Activated T-helper 17 cell treated with anti-CD3 and anti-CD28 coated beads, Interleukin-2, amount 50 U/mL, for 72 hours (primary cell): ENCODE data around the gene NOTCH1. TPM values are rescaled to one million over a fixed set of nuclear protein-coding genes. Genes with fewer than 3 reads are reported as not detected.

ENCODE experiments used
- ATAC-seq: fragments of 150-1000 bp; cut with Tn5 transposase; replicated peaks from 2 replicates; pipeline ENCODE4 v1.10.0; 2021; ENCODE audit warnings: mild to moderate bottlenecking, moderate library complexity
- H3K27ac Mint-ChIP-seq: one replicate; pipeline ENCODE4 v1.8.0; 2022; ENCODE audit warnings: mixed read lengths
- H3K27me3 Mint-ChIP-seq: one replicate; pipeline ENCODE4 v1.8.0; 2022; ENCODE audit warnings: mixed read lengths
- H3K36me3 Mint-ChIP-seq: one replicate; pipeline ENCODE4 v1.8.0; 2022; ENCODE audit warnings: low read depth, mild to moderate bottlenecking, mixed read lengths
- H3K4me1 Mint-ChIP-seq: one replicate; pipeline ENCODE4 v1.8.0; 2022; ENCODE audit warnings: mixed read lengths
- H3K4me3 Mint-ChIP-seq: one replicate; pipeline ENCODE4 v1.8.0; 2022; ENCODE audit warnings: mild to moderate bottlenecking, mixed read lengths
- H3K9me3 Mint-ChIP-seq: one replicate; pipeline ENCODE4 v1.8.0; 2022; ENCODE audit warnings: mixed read lengths
- total RNA-seq, 2 donors: library from RNA; stranded (reverse); gene quantifications; one replicate each; pipeline ENCODE4 v1.2.3, GENCODE V29; 2022

Gene NOTCH1
- total RNA-seq, 2 donors from 2014 or later = 63.8 to 65.9 TPM

DNA sequence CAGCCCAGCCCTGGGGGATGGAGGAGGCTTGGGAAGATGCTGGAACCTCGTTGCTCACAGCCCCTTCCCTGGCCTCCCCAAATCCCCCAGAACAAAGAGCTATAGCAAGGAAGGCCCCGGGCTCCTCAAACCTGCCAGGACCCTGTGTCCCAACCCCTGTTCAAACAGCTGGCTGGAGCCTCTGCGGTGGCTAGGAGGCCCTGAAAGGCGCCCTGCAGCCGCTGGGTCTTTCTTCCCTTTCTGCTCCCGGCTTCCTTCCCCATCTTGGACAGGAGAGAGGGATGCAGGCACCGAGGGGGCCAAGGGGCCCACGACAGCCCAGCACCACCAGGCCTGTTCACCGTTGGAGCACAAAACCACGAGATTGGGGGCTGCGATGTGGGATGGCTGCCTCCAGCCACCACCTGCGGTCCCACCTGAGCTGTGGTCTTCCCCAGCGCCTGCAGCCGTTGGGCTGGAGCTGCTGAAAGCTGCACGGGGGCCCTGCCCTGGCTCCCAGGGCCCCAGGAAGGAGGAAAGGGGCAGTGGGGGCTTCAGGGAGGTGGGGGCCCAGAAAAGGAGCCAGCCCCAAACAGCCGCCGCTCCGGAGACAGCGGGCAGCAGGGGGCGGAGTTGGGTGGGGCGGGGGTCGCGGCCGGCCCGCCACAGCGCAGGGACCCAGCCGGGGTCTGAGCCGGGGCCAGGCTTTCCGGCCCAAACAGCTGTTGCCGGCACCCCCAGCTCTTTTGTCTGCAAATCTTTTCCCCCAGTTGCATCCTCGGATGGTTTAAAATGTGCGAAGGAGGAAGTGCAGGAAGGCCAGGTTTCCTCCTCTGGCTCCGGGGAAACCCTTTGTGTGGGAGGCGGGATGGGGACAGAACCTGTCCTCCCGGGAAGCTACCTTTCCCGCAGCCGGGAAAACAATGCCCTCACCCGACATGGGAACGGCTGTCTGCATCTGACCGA lies 16.1 kb downstream of the NOTCH1 start:
- Mint-ChIP-seq H3K27ac (no peak overlapping the region), H3K4me3 (no peak overlapping the region), H3K4me1 (peaks cover 4% of the 10 kb centered on the region), H3K27me3 (no peaks in the 10 kb centered on the region), H3K36me3 (peaks cover 12% of the 10 kb centered on the region), H3K9me3 (no peaks in the 10 kb centered on the region)
- ATAC-seq = no peak

DNA sequence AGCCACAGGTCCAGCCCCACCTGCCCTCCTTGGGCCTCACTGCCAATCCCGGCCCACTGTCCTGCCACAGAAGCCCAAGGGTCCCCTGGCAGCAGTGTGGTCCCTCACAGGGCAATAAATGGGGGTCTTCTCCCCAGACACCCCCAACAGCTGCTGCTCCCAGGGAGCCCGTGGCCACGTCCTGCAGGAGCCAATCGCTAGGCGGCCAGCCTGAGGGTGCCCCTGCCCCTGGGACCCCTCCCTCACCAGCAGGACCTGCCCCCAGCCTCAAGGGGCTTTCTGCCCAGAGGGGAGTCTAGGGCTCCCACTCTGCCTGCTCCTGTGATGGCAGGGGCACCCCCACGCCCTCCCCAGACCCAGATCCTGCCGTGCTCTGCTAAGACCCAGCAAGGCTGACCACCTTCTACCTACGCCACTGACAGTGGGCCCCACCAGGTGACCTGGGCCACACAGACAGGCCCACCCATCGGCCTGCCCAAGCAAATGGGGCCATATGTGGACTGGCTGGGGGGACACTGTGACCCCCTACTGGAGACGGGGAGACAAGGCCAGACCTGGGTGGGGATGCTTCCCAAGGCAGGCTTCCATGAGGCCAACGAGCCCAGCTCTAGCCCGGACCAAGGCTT lies 17.0 kb downstream of the NOTCH1 start:
- Mint-ChIP-seq H3K36me3 (peaks cover 9% of the 10 kb centered on the region), H3K27ac (no peak overlapping the region), H3K9me3 (no peaks in the 10 kb centered on the region), H3K4me3 (no peak overlapping the region), H3K4me1 (peaks cover 4% of the 10 kb centered on the region), H3K27me3 (no peaks in the 10 kb centered on the region)
- ATAC-seq = no peak

DNA sequence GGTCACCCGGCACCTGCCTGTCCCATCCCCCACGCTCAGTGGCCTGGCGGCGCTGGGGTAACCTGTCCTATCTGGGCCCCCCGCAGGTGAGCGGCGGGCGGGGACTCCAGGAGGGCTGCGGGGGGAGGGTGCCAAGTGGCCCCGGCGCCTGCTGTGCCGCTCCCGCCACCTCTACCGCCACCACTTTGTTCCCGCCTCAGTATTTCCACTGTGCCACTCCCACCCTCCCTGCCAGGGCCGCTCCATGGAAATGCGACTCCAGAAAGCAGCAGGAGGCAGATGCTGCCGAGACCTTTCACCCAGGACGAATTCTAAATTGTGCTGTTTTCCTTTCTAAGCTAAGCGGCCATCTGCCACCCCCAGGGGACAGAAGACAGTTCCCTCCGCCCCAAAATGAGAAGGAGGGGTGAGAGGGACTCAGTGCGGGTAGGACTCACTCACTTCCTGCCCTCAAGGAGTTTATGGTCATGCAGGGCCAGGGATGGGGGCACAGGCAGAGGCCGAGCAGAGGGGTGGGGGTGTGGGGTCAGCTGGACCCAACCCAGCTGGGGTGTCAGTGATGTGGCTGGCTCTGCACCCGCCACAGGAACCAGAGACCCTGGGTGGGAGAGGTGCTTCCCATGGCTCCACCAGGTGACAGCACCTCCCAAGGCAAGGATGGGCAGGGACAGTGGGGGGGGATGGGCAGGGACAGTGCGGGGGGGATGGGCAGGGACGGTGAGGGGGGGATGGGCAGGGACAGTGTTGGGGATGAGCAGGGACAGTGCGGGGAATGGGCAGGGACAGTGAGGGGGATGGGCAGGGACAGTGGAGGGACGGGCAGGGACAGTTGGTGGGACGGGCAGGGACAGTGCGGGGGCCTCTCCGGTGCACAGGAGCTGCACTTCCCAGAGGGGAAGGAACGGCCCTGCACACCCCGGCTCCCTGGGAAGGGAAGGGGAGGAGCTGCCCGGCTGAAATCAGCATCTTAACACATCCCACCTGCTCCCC lies 17.8 kb downstream of the NOTCH1 start:
- ATAC-seq = no peak
- no peak overlapping the region for H3K27ac Mint-ChIP-seq

DNA sequence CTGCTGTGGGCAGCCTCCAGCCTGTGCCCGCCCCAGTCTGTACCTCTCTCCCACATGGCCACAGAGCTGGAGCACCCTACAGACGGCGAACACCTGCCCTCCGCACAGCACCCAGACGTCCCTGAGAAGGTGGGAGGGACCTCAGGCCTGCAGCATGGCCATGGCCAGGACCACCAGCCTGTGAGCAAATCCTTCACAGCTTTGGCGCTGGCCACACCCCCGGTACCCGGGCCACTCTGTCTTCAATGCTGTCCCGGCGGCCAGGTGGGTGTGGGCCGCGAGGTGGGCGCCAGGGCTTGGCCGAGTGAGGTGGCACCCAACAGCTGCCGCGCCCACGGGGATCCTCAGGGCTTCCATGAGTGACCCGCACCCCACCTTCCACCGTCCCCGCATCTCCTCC lies 18.7 kb downstream of the NOTCH1 start:
- H3K4me1 Mint-ChIP-seq = peaks cover under 1% of the 10 kb centered on the region
- H3K9me3 Mint-ChIP-seq = no peaks in the 10 kb centered on the region
- H3K27me3 Mint-ChIP-seq = no peaks in the 10 kb centered on the region
- no peak overlapping the region for H3K27ac Mint-ChIP-seq
- ATAC-seq = no peak
- no peak overlapping the region for H3K4me3 Mint-ChIP-seq
- H3K36me3 Mint-ChIP-seq = peaks cover 8% of the 10 kb centered on the region

More for the DNA sequence above, 17.8 kb downstream of the NOTCH1 start:
- Mint-ChIP-seq H3K4me1 (peaks cover 4% of the 10 kb centered on the region), H3K4me3 (no peak overlapping the region), H3K27me3 (no peaks in the 10 kb centered on the region), H3K9me3 (no peaks in the 10 kb centered on the region), H3K36me3 (peaks cover 8% of the 10 kb centered on the region)

DNA sequence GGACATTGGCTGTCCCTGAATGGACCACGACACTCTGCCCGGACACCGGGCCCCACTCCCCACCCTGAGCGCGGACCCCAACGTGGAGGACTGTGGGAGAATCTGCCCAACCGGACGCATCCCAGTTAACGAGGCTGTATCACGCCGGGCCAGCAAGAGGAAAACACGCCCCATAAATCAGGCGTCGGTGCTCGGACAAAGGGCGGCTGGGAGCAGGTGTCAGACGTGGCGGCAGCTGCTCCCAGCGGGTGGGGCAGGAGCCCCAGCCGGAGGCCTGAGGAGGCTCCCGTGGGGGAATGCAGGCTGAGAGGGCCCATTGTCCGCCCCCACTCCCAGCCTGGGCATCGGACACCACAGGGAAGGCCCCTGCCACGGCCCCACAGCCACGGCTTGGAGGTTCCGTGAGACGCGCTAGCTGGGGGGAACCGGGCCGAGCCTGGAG lies 19.2 kb downstream of the NOTCH1 start:
- H3K9me3 Mint-ChIP-seq = no peaks in the 10 kb centered on the region
- no peak overlapping the region for H3K4me3 Mint-ChIP-seq
- H3K27me3 Mint-ChIP-seq = no peaks in the 10 kb centered on the region
- H3K27ac Mint-ChIP-seq = no peak overlapping the region
- peaks cover 11% of the 10 kb centered on the region for H3K36me3 Mint-ChIP-seq
- no peaks in the 10 kb centered on the region for H3K4me1 Mint-ChIP-seq
- ATAC-seq = no peak

DNA sequence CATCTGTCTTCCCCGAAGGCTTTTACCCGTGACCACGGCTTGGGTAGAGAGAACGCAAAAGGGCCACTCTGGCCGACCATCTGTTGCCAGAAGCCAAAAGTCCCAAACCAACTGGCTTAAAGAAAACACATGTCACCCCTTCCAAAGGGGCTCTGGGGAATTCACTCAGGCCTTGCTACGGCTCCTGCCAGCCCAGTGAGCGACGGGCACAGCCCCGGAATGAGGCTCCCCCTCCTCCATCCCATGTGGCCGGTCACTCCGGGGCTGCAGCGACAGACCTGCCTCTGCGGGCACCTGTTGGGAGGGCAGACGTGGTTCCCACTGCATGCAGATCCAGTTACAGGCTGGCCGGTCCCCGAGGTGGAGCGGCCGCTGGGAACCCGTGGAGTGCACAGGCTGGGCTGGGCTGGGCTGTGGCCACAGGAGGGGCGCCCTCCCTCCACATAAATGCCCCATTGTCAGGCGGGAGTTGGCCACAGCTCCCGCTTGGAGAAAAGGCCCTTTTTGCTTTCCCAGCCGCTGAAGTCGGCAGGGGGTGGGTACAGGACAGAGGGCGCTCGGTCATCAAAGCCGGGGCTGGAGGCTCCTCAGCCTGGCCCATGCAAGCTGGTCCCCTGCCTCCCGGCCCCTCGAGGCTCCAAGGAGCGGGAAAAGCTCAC lies 19.9 kb downstream of the NOTCH1 start:
- Mint-ChIP-seq H3K4me1 (no peaks in the 10 kb centered on the region), H3K4me3 (no peak overlapping the region), H3K27me3 (no peaks in the 10 kb centered on the region), H3K36me3 (peaks cover 11% of the 10 kb centered on the region), H3K9me3 (no peaks in the 10 kb centered on the region), H3K27ac (no peak overlapping the region)
- no peak for ATAC-seq

DNA sequence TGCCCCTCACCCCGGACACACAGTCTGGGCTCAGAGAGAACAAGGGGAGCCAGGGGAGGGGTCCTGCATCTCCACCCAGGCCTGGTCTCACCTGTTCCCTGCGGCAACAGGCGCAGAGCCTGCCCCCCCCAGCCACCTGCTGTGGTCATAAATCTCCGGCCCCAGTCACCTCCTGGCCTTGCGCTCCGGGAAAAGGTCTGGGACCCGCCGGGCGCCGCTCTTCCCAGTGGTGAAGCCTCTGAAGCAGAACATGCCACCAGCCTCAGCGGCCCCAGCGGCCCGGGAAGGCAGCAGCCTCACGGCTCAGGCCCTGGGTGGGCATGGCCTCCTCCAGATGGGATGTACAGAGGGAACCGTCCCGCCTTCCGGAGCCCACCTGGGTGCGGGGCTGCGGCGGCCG lies 20.6 kb downstream of the NOTCH1 start:
- Mint-ChIP-seq H3K27me3 (no peaks in the 10 kb centered on the region), H3K9me3 (no peaks in the 10 kb centered on the region), H3K27ac (no peak overlapping the region), H3K36me3 (peaks cover 11% of the 10 kb centered on the region), H3K4me3 (no peak overlapping the region), H3K4me1 (no peaks in the 10 kb centered on the region)
- ATAC-seq = no peak

DNA sequence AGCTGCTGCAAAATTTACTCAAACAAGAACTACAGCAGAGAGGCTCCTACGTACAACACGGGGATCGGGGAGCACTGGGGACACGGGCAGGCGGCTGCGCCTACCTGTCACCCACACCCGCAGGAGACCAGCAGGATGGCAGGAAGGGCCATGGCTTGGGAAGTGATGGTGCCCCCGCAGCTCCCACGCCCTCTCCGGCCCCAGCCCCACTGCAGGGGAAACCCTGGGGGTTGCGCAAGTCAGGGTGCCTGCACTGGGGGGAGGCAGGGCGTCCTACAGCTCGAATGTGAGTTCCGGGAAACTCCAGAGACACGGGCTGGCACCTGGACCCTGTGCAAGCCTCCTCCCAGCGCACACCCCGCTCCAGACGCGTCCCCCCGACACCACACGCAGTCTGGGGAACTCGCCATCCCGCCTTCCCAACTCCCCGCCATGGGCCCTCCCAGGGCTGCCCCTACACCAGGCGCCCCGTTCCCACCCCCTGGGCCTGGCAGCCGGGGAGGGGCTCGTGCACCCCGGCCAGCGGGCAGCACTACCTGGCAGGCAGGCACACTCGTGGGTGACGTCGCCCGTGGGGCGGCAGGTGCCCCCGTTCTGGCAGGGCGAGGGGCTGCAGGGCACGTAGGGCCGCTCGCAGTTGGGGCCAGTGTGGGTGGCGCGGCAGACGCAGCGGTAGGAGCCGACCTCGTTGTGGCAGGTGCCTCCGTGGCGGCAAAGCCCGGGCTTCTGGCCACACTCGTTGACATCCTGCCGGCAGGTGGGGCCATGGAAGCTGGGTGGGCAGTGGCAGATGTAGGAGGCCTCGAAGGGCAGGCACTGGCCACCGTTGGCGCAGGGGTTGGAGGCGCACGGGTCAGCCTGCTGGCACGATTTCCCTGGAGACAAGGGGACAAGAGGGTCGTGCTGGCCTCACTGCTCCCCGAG lies 23.3 kb downstream of the NOTCH1 start:
- no peaks in the 10 kb centered on the region for H3K9me3 Mint-ChIP-seq
- H3K4me3 Mint-ChIP-seq = no peak overlapping the region
- no peak for ATAC-seq
- H3K27me3 Mint-ChIP-seq = no peaks in the 10 kb centered on the region
- no peaks in the 10 kb centered on the region for H3K4me1 Mint-ChIP-seq
- peaks cover 18% of the 10 kb centered on the region for H3K36me3 Mint-ChIP-seq
- H3K27ac Mint-ChIP-seq = no peak overlapping the region

DNA sequence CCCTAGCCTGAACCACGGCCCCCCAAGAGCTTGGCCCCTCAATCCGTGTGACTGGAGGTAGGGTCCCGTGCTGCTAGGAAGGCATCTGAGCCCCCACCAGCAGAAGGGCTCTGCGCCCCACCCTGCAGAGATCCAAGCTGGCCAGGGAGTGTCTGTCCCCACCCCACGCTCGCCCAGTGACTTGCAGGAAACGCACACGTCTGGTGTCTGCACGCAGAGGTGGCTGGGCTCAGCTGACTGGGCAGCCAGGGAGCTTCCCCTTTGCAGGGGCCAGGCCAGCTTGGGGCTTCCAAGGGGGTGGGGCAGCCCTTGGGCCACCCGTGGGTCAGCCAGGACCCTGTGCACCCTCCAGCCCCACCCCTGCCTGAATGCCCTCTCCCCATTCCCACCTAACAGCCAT lies 24.3 kb downstream of the NOTCH1 start:
- ATAC-seq = no peak
- Mint-ChIP-seq H3K36me3 (peaks cover 20% of the 10 kb centered on the region), H3K4me1 (no peaks in the 10 kb centered on the region), H3K4me3 (no peak overlapping the region), H3K27ac (no peak overlapping the region), H3K27me3 (no peaks in the 10 kb centered on the region), H3K9me3 (no peaks in the 10 kb centered on the region)

DNA sequence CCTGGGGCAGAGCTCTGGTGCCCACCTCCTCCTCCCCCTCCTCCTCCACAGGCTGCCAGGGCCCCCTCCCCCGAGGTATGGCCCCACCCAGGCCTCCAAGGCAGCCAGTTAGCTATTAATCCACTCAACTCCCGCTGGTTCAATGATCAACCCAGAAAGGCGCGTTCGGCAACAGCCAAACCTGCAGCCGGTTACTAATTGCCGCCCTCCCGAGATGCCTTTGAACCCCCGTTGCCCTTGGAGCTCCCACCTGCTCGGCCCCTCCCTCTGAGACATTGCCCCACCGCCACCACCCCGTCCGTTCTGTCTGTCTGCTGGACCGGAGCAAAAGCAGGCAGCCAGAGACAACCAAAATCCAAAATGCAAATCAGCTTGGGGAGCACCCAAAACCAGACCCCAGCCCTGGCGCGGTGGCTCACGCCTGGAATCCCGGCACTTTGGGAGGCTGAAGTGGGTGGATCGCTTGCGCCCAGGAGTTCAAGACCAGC lies 25.8 kb downstream of the NOTCH1 start:
- ATAC-seq = no peak
- Mint-ChIP-seq H3K4me1 (no peaks in the 10 kb centered on the region), H3K36me3 (peaks cover 25% of the 10 kb centered on the region), H3K9me3 (no peaks in the 10 kb centered on the region), H3K4me3 (no peak overlapping the region), H3K27ac (no peak overlapping the region), H3K27me3 (no peaks in the 10 kb centered on the region)

DNA sequence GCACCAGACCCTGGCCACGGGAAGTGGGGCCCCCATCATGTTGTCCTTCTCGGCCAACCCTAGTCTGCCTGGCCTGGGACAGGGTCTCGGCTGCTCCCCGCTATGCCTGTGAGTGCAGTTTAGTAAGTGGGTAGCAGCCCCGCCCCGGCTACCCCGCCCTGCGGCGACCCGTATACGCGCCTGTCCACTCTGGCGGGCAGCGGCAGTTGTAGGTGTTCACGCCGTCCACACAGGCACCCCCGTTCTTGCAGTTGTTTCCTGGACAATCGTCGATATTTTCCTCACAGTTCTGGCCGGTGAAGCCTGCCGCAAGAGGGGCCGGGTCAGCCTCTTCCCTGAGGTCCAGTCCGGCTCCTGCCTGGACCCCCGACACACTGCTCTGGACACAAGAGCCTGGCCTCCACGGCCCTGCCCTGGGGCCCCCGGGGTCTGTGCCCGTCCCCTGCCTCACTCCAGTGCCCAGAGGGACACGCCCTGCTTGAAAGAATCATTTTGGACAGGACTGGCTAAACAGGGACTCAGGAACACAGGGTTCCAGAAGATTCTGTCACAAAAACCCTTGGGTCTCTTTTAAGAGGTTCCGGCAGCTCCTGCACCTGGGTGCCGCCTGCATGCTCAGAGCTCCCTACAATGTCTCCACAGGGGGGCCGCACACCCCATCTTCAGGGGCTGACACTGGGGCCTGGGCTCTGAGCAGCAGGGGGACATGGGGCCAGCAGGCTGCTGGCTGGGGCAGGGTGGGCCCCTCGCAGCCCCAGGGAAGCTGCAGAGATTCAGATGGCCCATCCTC lies 26.4 kb downstream of the NOTCH1 start:
- no peak for ATAC-seq
- Mint-ChIP-seq H3K4me3 (no peak overlapping the region), H3K4me1 (no peaks in the 10 kb centered on the region), H3K9me3 (no peaks in the 10 kb centered on the region), H3K27ac (no peak overlapping the region), H3K27me3 (no peaks in the 10 kb centered on the region), H3K36me3 (peaks cover 25% of the 10 kb centered on the region)

DNA sequence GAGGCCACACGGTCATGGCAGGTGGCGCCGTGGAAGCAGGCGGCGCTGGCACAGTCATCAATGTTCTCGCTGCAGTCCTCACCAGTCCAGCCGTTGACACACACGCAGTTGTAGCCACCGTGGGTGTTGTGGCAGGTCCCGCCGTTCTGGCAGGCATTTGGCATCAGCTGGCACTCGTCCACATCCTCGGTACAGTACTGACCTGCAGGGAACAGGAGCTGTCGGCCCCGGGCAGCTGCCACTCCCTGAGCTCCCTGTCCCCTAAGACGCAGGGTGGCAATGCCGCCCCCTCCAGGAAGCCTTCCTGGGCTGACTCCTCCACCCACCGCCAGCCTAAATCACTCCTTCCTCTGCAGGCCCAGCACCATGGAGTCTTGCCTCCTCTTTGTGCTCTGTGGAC lies 27.2 kb downstream of the NOTCH1 start:
- Mint-ChIP-seq H3K4me3 (no peak overlapping the region), H3K27me3 (no peaks in the 10 kb centered on the region), H3K36me3 (peaks cover 31% of the 10 kb centered on the region), H3K9me3 (no peaks in the 10 kb centered on the region), H3K27ac (no peak overlapping the region), H3K4me1 (no peaks in the 10 kb centered on the region)
- no peak for ATAC-seq
